A673 (cell line): ENCODE data around the gene RAD50. TPM values are rescaled to one million over a fixed set of nuclear protein-coding genes. Genes with fewer than 3 reads are reported as not detected.

Source experiments
- BruUV-seq: library from RNA; stranded (reverse); fragments of 400-500 nt; replicated peaks from 2 replicates; lab custom pipeline; 2021; lab: Mats Ljungman, UMichigan
- CTCF ChIA-PET: fragments of 300-600 bp; sonication (Branson Sonifier 250); formaldehyde crosslinking; loops from one replicate; lab custom pipeline; 2022; ENCODE audit warnings: antibody characterized with exemption; lab: Charles Lee
- POLR2A ChIA-PET: fragments of 300-600 bp; sonication (Branson Sonifier 250); formaldehyde crosslinking; loops from one replicate; lab custom pipeline; 2022; ENCODE audit warnings: antibody characterized with exemption; ENCODE audit not compliant: low non-redundant PET; lab: Charles Lee
- DNase-seq: peaks from one replicate; pipeline ENCODE4 v3.0.0-alpha.2; 2015; ENCODE audit warnings: low spot score
- H3K27ac ChIP-seq: fragments of 200-600 bp; sonication (generic); 2 replicates; pipeline ENCODE4 v1.5.1; 2016; ENCODE audit warnings: mixed run types, low read depth, mild to moderate bottlenecking, mixed read lengths, antibody characterized with exemption, low read length; ENCODE audit not compliant: poor library complexity, severe bottlenecking
- H3K27me3 ChIP-seq: fragments of 200-600 bp; sonication (generic); replicated peaks from 2 replicates; pipeline ENCODE4 v1.6.1; 2017; ENCODE audit warnings: mixed run types, low read depth, mild to moderate bottlenecking, mixed read lengths, antibody characterized with exemption, low read length; ENCODE audit not compliant: insufficient read depth, poor library complexity
- H3K36me3 ChIP-seq: fragments of 200-600 bp; sonication (generic); 2 replicates; pipeline ENCODE4 v1.6.1; 2016; ENCODE audit warnings: mixed run types, mild to moderate bottlenecking, mixed read lengths, antibody characterized with exemption, low read length; ENCODE audit not compliant: insufficient read depth, poor library complexity, severe bottlenecking
- H3K4me1 ChIP-seq: fragments of 200-600 bp; sonication (generic); 2 replicates; pipeline ENCODE4 v1.6.1; 2017; ENCODE audit warnings: mixed run types, mild to moderate bottlenecking, mixed read lengths, antibody characterized with exemption, low read length; ENCODE audit not compliant: insufficient read depth, poor library complexity, severe bottlenecking
- H3K4me3 ChIP-seq: fragments of 200-600 bp; sonication (generic); 2 replicates; pipeline ENCODE4 v1.5.1; 2016; ENCODE audit warnings: low read depth, mixed run types, mild to moderate bottlenecking, mixed read lengths, low read length; ENCODE audit not compliant: poor library complexity, severe bottlenecking
- H3K9me3 ChIP-seq: fragments of 200-600 bp; sonication (generic); 2 replicates; pipeline ENCODE4 v1.6.1; 2016; ENCODE audit warnings: mixed run types, low read depth, mild to moderate bottlenecking, mixed read lengths, antibody characterized with exemption, low read length; ENCODE audit not compliant: poor library complexity, severe bottlenecking
- EZH2 ChIP-seq: fragments of 200-600 bp; sonication (generic); IDR thresholded peaks from 2 replicates; pipeline ENCODE4 v1.6.1; 2017; ENCODE audit warnings: borderline replicate concordance, low read depth, mild to moderate bottlenecking, mixed read lengths, antibody characterized with exemption, low read length; ENCODE audit not compliant: poor library complexity, severe bottlenecking
- intact Hi-C: fragments of 100-400 bp; cut with micrococcal nuclease; formaldehyde crosslinking; loops from one replicate; pipeline ENCODE4 v1.10.0; 2022; ENCODE audit not compliant: unreplicated experiment
- total RNA-seq: library from RNA; stranded (reverse); gene quantifications from 2 replicates; pipeline ENCODE4 v1.2.3, GENCODE V29; 2021
- TF ChIP-seq, protein P1 (sequence below): fragments of 300-800, 200-600 bp; sonication (generic); conservative IDR thresholded peaks from 2 replicates; pipeline ENCODE4 v1.5.1; 2017; ENCODE audit warnings: low read depth, mild to moderate bottlenecking, antibody characterized with exemption, low read length, moderate library complexity, mixed read lengths

Gene RAD50
- total RNA-seq, 1 experiment from 2014 or later, result 43.6 TPM

DNA sequence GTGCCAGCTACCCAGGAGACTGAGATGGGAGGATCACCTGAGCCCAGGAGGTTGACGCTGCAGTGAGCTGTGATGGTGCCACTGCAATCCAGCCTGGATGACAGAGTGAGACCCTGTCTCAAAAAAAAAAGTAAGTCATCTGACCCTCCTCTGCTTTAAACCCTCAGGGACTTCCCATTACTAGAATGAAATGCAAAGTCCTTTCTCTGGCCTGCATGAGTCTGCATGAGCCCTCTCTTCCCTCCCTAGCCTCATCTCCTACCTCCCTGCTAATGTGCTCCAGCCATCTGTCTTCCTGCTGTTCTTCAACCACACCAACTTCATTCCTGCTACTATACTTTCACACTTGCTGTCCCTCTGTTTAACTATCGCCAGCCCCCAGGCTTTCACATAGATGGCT is 28.8 kb upstream of the RAD50 start:
- no peaks in the 10 kb centered on the region for H3K4me1 ChIP-seq
- POLR2A ChIA-PET, result no interaction called here
- no peak overlapping the region for H3K4me3 ChIP-seq
- intact Hi-C loops, result loop anchor here (10.0 kb wide), 1 partner anchor 337 kb away; the partner anchor contains the start of genes GDF9 and UQCRQ
- CTCF ChIA-PET, result no interaction called here
- DNase-seq, result no peak
- BruUV-seq, result no TSS peak
- H3K36me3 ChIP-seq, result no peaks in the 10 kb centered on the region
- TF ChIP-seq EZH2, result no peak
- TF ChIP-seq, protein P1, sequence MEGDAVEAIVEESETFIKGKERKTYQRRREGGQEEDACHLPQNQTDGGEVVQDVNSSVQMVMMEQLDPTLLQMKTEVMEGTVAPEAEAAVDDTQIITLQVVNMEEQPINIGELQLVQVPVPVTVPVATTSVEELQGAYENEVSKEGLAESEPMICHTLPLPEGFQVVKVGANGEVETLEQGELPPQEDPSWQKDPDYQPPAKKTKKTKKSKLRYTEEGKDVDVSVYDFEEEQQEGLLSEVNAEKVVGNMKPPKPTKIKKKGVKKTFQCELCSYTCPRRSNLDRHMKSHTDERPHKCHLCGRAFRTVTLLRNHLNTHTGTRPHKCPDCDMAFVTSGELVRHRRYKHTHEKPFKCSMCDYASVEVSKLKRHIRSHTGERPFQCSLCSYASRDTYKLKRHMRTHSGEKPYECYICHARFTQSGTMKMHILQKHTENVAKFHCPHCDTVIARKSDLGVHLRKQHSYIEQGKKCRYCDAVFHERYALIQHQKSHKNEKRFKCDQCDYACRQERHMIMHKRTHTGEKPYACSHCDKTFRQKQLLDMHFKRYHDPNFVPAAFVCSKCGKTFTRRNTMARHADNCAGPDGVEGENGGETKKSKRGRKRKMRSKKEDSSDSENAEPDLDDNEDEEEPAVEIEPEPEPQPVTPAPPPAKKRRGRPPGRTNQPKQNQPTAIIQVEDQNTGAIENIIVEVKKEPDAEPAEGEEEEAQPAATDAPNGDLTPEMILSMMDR, result no peak
- no peak overlapping the region for H3K27ac ChIP-seq
- H3K9me3 ChIP-seq, result no peaks in the 10 kb centered on the region
- peaks cover under 1% of the 10 kb centered on the region for H3K27me3 ChIP-seq

DNA sequence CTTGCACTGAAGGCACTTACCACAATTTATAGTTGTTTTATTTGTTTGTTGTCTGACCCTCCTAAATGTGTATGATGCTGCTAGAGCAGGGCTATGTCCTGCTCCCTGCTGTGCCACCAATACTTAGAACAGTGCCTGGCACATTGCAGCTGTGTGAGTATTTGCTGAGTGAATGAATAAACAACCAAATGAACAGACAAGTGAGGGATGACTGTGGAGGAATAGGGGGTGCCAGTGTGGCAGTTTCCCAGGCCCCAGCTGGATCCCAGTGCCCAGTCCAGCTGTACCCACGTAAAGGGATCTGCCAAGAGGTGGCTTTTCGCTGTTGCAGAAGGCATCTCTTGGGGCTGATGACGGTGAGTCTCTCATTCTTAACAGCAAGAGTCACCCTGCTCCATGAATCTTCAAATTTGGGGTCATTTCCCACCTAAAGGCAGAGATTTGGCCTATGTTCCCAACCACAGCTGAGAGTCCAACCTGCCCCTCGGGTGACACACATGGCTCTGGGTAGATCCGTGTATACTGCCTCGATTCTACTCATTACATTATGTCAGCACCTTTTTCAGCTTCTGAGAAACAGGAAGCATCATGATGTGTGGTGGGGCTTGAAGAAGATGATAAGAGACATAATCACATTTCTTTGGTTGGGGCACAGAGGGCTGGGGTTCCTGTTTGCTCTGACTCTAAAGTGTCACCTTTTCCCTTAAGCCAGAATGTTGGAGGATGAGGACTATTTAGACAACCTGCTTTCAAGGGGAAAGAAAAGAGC is 27.7 kb upstream of the RAD50 start:
- no peak for DNase-seq
- Histone ChIP-seq H3K4me3 (no peak overlapping the region), H3K4me1 (no peaks in the 10 kb centered on the region), H3K27me3 (peaks cover 7% of the 10 kb centered on the region), H3K27ac (no peak overlapping the region), H3K36me3 (no peaks in the 10 kb centered on the region), H3K9me3 (no peaks in the 10 kb centered on the region)
- no TSS peak for BruUV-seq
- CTCF ChIA-PET, result no interaction called here
- intact Hi-C loops, result loop anchor here (10.0 kb wide), 1 partner anchor 336 kb away; the partner anchor contains the start of genes GDF9 and UQCRQ
- POLR2A ChIA-PET, result no interaction called here
- TF ChIP-seq, protein P1, result no peak
- no peak for TF ChIP-seq EZH2

DNA sequence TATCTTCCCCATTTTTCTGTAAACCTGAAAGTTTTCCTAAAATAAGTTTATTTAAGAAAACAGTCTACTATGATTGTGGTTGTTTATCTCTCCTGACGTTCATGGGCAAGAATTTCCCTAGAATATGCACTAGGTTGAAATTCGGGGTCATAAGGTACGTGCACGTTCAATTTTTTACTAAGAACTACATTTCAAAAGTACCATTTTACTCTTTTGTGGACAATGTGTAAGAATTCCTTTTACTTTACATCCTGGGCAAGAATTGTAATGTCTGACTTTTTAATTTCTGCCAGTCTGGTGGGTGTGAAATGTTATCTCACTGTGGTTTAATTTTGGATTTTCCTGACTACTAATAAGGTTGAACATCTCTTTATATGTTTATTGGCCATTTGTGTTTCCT is 25.8 kb upstream of the RAD50 start:
- CTCF ChIA-PET, result no interaction called here
- TF ChIP-seq EZH2, result no peak
- intact Hi-C loops, result no loop called here
- Histone ChIP-seq H3K27me3 (peaks cover 25% of the 10 kb centered on the region), H3K9me3 (no peaks in the 10 kb centered on the region), H3K4me1 (no peaks in the 10 kb centered on the region), H3K27ac (no peak overlapping the region), H3K36me3 (no peaks in the 10 kb centered on the region), H3K4me3 (no peak overlapping the region)
- POLR2A ChIA-PET, result no interaction called here
- no peak for DNase-seq
- BruUV-seq, result no TSS peak
